Endothelial cell of umbilical vein (primary cell): ENCODE data around the gene MRPL44. TPM values are rescaled to one million over a fixed set of nuclear protein-coding genes. Genes with fewer than 3 reads are reported as not detected.

Experiments used
- BruUV-seq: library from RNA; stranded (reverse); fragments of 400-500 nt; replicated peaks from 2 replicates; lab custom pipeline; 2021; lab: Mats Ljungman, UMichigan
- CTCF ChIA-PET: fragments of 300-600, 350-600 bp; sonication (Branson Sonifier 250); formaldehyde crosslinking; loops from one replicate; lab custom pipeline; 2021; ENCODE audit warnings: antibody characterized with exemption, inconsistent platforms; lab: Charles Lee
- POLR2A ChIA-PET: fragments of 300-600, 350-600 bp; sonication (Branson Sonifier 250); formaldehyde crosslinking; loops from one replicate; lab custom pipeline; 2021; ENCODE audit warnings: antibody characterized with exemption, inconsistent platforms; lab: Charles Lee
- DNase-seq: peaks from one replicate; pipeline ENCODE4 v3.0.0-alpha.2; 2011; ENCODE audit warnings: low read depth, low spot score
- FAIRE-seq: peaks from 2 replicates; lab custom pipeline; 2011; peaks lifted over from hg19 to GRCh38; lab: Jason Lieb, UNC
- H2AFZ ChIP-seq: 2 replicates; pipeline ENCODE4 v1.6.0; 2012; ENCODE audit warnings: low read depth, low read length, control low read depth, inconsistent platforms
- H3K27ac ChIP-seq: 2 replicates; pipeline ENCODE4 v1.5.1; 2011; ENCODE audit warnings: low read depth, mild to moderate bottlenecking, control low read depth, low read length, moderate library complexity; ENCODE audit not compliant: insufficient read depth
- H3K27me3 ChIP-seq, 2 experiments: 2 replicates each; pipeline versions ENCODE4 v1.6.0 to v1.6.1; 2011; ENCODE audit warnings: low read length in 2 of 2, mixed read lengths in 1 of 2; ENCODE audit not compliant: control insufficient read depth in 2 of 2, insufficient read depth in 2 of 2
- H3K36me3 ChIP-seq, 2 experiments: 2 replicates in 1 of 2; 3 replicates in 1 of 2; pipeline ENCODE4 v1.5.1; 2011; ENCODE audit warnings: low read length in 2 of 2, mild to moderate bottlenecking in 1 of 2, moderate library complexity in 1 of 2; ENCODE audit not compliant: control insufficient read depth in 2 of 2, insufficient read depth in 2 of 2; ENCODE audit errors: extremely low read depth in 1 of 2
- H3K4me1 ChIP-seq: 3 replicates; pipeline ENCODE4 v1.5.1; 2011; ENCODE audit warnings: mild to moderate bottlenecking, low read length; ENCODE audit not compliant: control insufficient read depth, insufficient read depth; ENCODE audit errors: extremely low read depth
- H3K4me2 ChIP-seq: 2 replicates; pipeline ENCODE4 v1.6.1; 2011; ENCODE audit warnings: low read length, control low read depth, mixed read lengths; ENCODE audit not compliant: insufficient read depth
- H3K4me3 ChIP-seq, 3 experiments: fragments of 200-600 bp in 1 of 3; sonication (generic), shearing (Covaris generic) in 1 of 3; replicated peaks in 1 of 3; 2 replicates each; pipeline ENCODE4 v1.5.1; 2011 to 2016; ENCODE audit warnings: control low read depth in 3 of 3, low read length in 3 of 3, mild to moderate bottlenecking in 2 of 3, inconsistent platforms in 1 of 3, low read depth in 1 of 3, moderate library complexity in 1 of 3; ENCODE audit not compliant: insufficient read depth in 1 of 3
- H3K79me2 ChIP-seq: 2 replicates; pipeline ENCODE4 v1.6.0; 2012; ENCODE audit warnings: low read length, inconsistent platforms; ENCODE audit not compliant: control insufficient read depth, insufficient read depth
- H3K9ac ChIP-seq: replicated peaks from 2 replicates; pipeline ENCODE3; 2011; ENCODE audit warnings: low read length, control low read depth; ENCODE audit not compliant: insufficient read depth; ENCODE audit errors: extremely low read depth
- H3K9me1 ChIP-seq: replicated peaks from 3 replicates; pipeline ENCODE4 v1.6.0; 2011; ENCODE audit warnings: mild to moderate bottlenecking, low read length; ENCODE audit not compliant: control insufficient read depth, insufficient read depth; ENCODE audit errors: extremely low read depth
- H3K9me3 ChIP-seq: replicated peaks from 2 replicates; pipeline ENCODE4 v1.5.1; 2012; ENCODE audit warnings: low read length, inconsistent platforms; ENCODE audit not compliant: control insufficient read depth, insufficient read depth
- H4K20me1 ChIP-seq: replicated peaks from 2 replicates; pipeline ENCODE3; 2011; ENCODE audit warnings: mild to moderate bottlenecking, low read length; ENCODE audit not compliant: control insufficient read depth, insufficient read depth; ENCODE audit errors: extremely low read depth
- EZH2 ChIP-seq: IDR thresholded peaks from 2 replicates; pipeline ENCODE4 v1.6.1; 2012; ENCODE audit warnings: borderline replicate concordance, low read depth, mild to moderate bottlenecking, moderate library complexity, low read length, inconsistent platforms; ENCODE audit not compliant: severe bottlenecking
- FOS ChIP-seq: IDR thresholded peaks from 2 replicates; pipeline ENCODE4 v1.6.1; 2011; ENCODE audit warnings: mild to moderate bottlenecking, low read length, moderate library complexity, borderline replicate concordance; ENCODE audit not compliant: insufficient read depth
- GATA2 ChIP-seq: IDR thresholded peaks from 2 replicates; pipeline ENCODE4 v1.7.0; 2011; ENCODE audit warnings: low read depth, mild to moderate bottlenecking, moderate library complexity, mixed read lengths, low read length; ENCODE audit not compliant: insufficient read length, insufficient read depth
- dilution Hi-C: fragments of 300-500 bp; cut with MboI; formaldehyde crosslinking; loops from one replicate; pipeline ENCODE4 v1.15.0; 2019; ENCODE audit warnings: low sequenced_read_pairs; ENCODE audit not compliant: extremely low pct_ligation_motif_present
- intact Hi-C: fragments of 100-400 bp; cut with micrococcal nuclease; formaldehyde crosslinking; loops from one replicate; pipeline ENCODE4 v1.10.0; 2022
- polyA plus RNA-seq, 4 experiments: library from polyadenylated mRNA; depleted of rRNA in 3 of 4; stranded (reverse) in 3 of 4; unstranded in 1 of 4; fragments of >200 nt; gene quantifications; 2 replicates each; pipeline versions ENCODE4 v1.2.1 to v1.2.3, GENCODE V29; 2011 to 2012; ENCODE audit warnings: missing spikeins in 1 of 4
- total RNA-seq: library from RNA; stranded (reverse); gene quantifications from 2 replicates; pipeline ENCODE4 v1.2.3, GENCODE V29; 2021
- TF ChIP-seq, protein P1 (sequence below): IDR thresholded peaks from 2 replicates; pipeline ENCODE4 v1.6.1; 2011; ENCODE audit not compliant: insufficient read depth, insufficient read length
- TF ChIP-seq, protein P2 (sequence below), 2 donors: IDR thresholded peaks; 1 replicate in 1 of 2; 2 replicates in 1 of 2; pipeline ENCODE4 v1.5.1; 2011; ENCODE audit warnings: low read length in 2 of 2, mild to moderate bottlenecking in 2 of 2, moderate library complexity in 2 of 2, control low read depth in 1 of 2, inconsistent platforms in 1 of 2, low read depth in 1 of 2; ENCODE audit not compliant: insufficient read depth in 1 of 2; ENCODE audit errors: extremely low read depth in 1 of 2

MRPL44 gene
- total and polyA plus RNA-seq, 2 donors (not counting 3 experiments of a cell fraction or from before 2014, with no cell fraction given) = 19.2 to 27.7 TPM

DNA sequence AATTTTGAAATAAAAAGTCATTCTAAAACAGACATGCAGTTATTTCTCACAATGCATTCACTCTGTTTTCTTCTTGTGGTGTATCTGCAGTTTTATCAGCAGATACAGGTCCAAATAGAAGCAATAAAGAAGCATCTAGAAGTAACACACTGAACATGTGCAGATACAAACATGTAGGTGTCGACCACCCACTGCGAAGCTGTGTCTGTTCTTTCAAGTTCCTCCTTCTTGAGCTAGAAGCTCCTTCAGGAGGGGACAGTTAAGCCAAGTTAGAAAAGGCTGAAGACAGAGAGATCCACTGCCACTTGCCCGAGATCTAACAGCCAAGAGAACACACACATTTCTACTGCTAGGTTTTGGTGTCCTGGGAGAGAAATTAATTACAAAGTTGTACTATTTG, 42.2 kb upstream of the MRPL44 start:
- peaks cover 3 to 8% of the 10 kb centered on the region in 2 experiments for H3K36me3 ChIP-seq
- DNase-seq (no peak), FAIRE-seq (no peak)
- no peak overlapping the region for H3K4me3 ChIP-seq
- H3K27ac ChIP-seq = no peak overlapping the region
- intact Hi-C loops (no loop called here), dilution Hi-C loops (no loop called here)
- H3K79me2 ChIP-seq = peaks cover 66% of the 10 kb centered on the region
- BruUV-seq = no TSS peak
- H2AFZ ChIP-seq = no peak overlapping the region
- peaks cover 3% of the 10 kb centered on the region for H4K20me1 ChIP-seq
- no peaks in the 10 kb centered on the region for H3K9me3 ChIP-seq
- CTCF ChIA-PET = no interaction called here
- POLR2A ChIA-PET = no interaction called here
- H3K27me3 ChIP-seq = no peaks in the 10 kb centered on the region
- H3K4me1 ChIP-seq = peaks cover 20% of the 10 kb centered on the region
- H3K9ac ChIP-seq = no peak overlapping the region
- H3K4me2 ChIP-seq = no peak overlapping the region
- TF ChIP-seq GATA2 (no peak), FOS (no peak), EZH2 (no peak)
- TF ChIP-seq, protein P1, sequence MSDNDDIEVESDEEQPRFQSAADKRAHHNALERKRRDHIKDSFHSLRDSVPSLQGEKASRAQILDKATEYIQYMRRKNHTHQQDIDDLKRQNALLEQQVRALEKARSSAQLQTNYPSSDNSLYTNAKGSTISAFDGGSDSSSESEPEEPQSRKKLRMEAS = no peak
- TF ChIP-seq, protein P2, sequence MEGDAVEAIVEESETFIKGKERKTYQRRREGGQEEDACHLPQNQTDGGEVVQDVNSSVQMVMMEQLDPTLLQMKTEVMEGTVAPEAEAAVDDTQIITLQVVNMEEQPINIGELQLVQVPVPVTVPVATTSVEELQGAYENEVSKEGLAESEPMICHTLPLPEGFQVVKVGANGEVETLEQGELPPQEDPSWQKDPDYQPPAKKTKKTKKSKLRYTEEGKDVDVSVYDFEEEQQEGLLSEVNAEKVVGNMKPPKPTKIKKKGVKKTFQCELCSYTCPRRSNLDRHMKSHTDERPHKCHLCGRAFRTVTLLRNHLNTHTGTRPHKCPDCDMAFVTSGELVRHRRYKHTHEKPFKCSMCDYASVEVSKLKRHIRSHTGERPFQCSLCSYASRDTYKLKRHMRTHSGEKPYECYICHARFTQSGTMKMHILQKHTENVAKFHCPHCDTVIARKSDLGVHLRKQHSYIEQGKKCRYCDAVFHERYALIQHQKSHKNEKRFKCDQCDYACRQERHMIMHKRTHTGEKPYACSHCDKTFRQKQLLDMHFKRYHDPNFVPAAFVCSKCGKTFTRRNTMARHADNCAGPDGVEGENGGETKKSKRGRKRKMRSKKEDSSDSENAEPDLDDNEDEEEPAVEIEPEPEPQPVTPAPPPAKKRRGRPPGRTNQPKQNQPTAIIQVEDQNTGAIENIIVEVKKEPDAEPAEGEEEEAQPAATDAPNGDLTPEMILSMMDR (IDR thresholded peaks at IDR 0.05; ENCODE audit: extremely low read depth in 1 of 2, insufficient read depth in 1 of 2, low read depth in 1 of 2, low read length in 2 of 2) = no peak
- H3K9me1 ChIP-seq = no peaks in the 10 kb centered on the region
